IMR-90 (cell line): ENCODE data around the gene PACS1. TPM values are rescaled to one million over a fixed set of nuclear protein-coding genes. Genes with fewer than 3 reads are reported as not detected.
A peak's percentile ranks its signal among the peaks of the same experiment; 100 is the strongest.

Source experiments
- ATAC-seq: fragments of 200-7000 bp; cut with Tn5 transposase; 2 replicates; pipeline ENCODE4 v1.9.1; 2020; ENCODE audit warnings: low read depth, mild to moderate bottlenecking, moderate library complexity
- BruUV-seq: library from RNA; stranded (reverse); fragments of 400-500 nt; replicated peaks from 2 replicates; lab custom pipeline; 2021; lab: Mats Ljungman, UMichigan
- CTCF ChIA-PET: fragments of 300-600 bp; formaldehyde crosslinking; extraction: SDS; loops from one replicate; lab custom pipeline; 2021; ENCODE audit warnings: antibody characterized with exemption; lab: Yijun Ruan, JAX
- POLR2A ChIA-PET: fragments of 300-600 bp; sonication (Branson Sonifier 250); formaldehyde crosslinking; loops from one replicate; lab custom pipeline; 2022; ENCODE audit warnings: antibody characterized with exemption; ENCODE audit not compliant: unreplicated experiment; lab: Charles Lee
- DNase-seq: peaks from one replicate; pipeline ENCODE4 v3.0.0; 2013
- H2AFZ ChIP-seq: replicated peaks from 2 replicates; pipeline ENCODE3; 2013; ENCODE audit warnings: low read length, mild to moderate bottlenecking; ENCODE audit not compliant: poor library complexity
- H2AK5ac ChIP-seq: 2 replicates; pipeline ENCODE4 v1.6.1; 2013; ENCODE audit warnings: low read depth, low read length, inconsistent platforms
- H2AK9ac ChIP-seq: replicated peaks from 2 replicates; pipeline ENCODE3; 2013; ENCODE audit warnings: mild to moderate bottlenecking, low read depth, low read length, moderate library complexity; ENCODE audit not compliant: poor library complexity
- H2BK120ac ChIP-seq: 2 replicates; pipeline ENCODE4 v1.6.1; 2013; ENCODE audit warnings: low read depth, low read length, inconsistent platforms
- H2BK15ac ChIP-seq: 3 replicates; pipeline ENCODE4 v1.6.1; 2013; ENCODE audit warnings: low read depth, low read length, inconsistent platforms
- H2BK20ac ChIP-seq: 2 replicates; pipeline ENCODE4 v1.6.1; 2013; ENCODE audit warnings: low read depth, mild to moderate bottlenecking, inconsistent platforms, low read length, moderate library complexity
- H2BK5ac ChIP-seq: 2 replicates; pipeline ENCODE4 v1.6.1; 2013; ENCODE audit warnings: mild to moderate bottlenecking, low read depth, low read length, inconsistent platforms; ENCODE audit not compliant: poor library complexity, severe bottlenecking
- H3K14ac ChIP-seq: replicated peaks from 2 replicates; pipeline ENCODE4 v1.6.1; 2013; ENCODE audit warnings: low read depth, low read length, inconsistent platforms
- H3K18ac ChIP-seq: 2 replicates; pipeline ENCODE4 v1.6.1; 2013; ENCODE audit warnings: low read depth, low read length, control low read depth
- H3K23ac ChIP-seq: 2 replicates; pipeline ENCODE4 v1.6.1; 2013; ENCODE audit warnings: low read depth, low read length, inconsistent platforms
- H3K27ac ChIP-seq: 2 replicates; pipeline ENCODE4 v1.5.1; 2013; ENCODE audit warnings: mild to moderate bottlenecking, control low read depth, low read length; ENCODE audit not compliant: insufficient read depth
- H3K27me3 ChIP-seq: 2 replicates; pipeline ENCODE4 v1.6.1; 2013; ENCODE audit warnings: low read length; ENCODE audit not compliant: control insufficient read depth, insufficient read depth
- H3K36me3 ChIP-seq: 2 replicates; pipeline ENCODE4 v1.6.1; 2013; ENCODE audit warnings: low read length, mixed read lengths; ENCODE audit not compliant: control insufficient read depth, insufficient read depth
- H3K4ac ChIP-seq: 2 replicates; pipeline ENCODE4 v1.6.1; 2013; ENCODE audit warnings: low read depth, low read length, inconsistent platforms
- H3K4me1 ChIP-seq: 2 replicates; pipeline ENCODE4 v1.6.1; 2013; ENCODE audit warnings: low read length, mixed read lengths; ENCODE audit not compliant: control insufficient read depth, insufficient read depth
- H3K4me2 ChIP-seq: 2 replicates; pipeline ENCODE4 v1.6.1; 2013; ENCODE audit warnings: low read depth, mild to moderate bottlenecking, control low read depth, low read length, moderate library complexity
- H3K4me3 ChIP-seq: 2 replicates; pipeline ENCODE4 v1.5.1; 2013; ENCODE audit warnings: low read depth, mild to moderate bottlenecking, control low read depth, low read length, moderate library complexity; ENCODE audit not compliant: insufficient read depth
- H3K56ac ChIP-seq: 2 replicates; pipeline ENCODE4 v1.6.1; 2013; ENCODE audit warnings: low read length, inconsistent platforms; ENCODE audit not compliant: insufficient read depth; ENCODE audit errors: extremely low read depth
- H3K79me1 ChIP-seq, 2 experiments: 2 replicates each; pipeline ENCODE4 v1.6.1; 2013; ENCODE audit warnings: low read length in 2 of 2, inconsistent platforms in 1 of 2, low read depth in 1 of 2
- H3K9ac ChIP-seq: 2 replicates; pipeline ENCODE4 v1.6.1; 2013; ENCODE audit warnings: low read depth, low read length, control low read depth
- H3K9me1 ChIP-seq: 2 replicates; pipeline ENCODE4 v1.6.1; 2013; ENCODE audit warnings: low read length, inconsistent platforms; ENCODE audit not compliant: insufficient read depth
- H3K9me3 ChIP-seq: 2 replicates; pipeline ENCODE4 v1.6.1; 2013; ENCODE audit warnings: low read length; ENCODE audit not compliant: control insufficient read depth, insufficient read depth
- H4K20me1 ChIP-seq: 2 replicates; pipeline ENCODE4 v1.6.1; 2013; ENCODE audit warnings: low read length, inconsistent platforms; ENCODE audit not compliant: insufficient read depth
- H4K5ac ChIP-seq: 2 replicates; pipeline ENCODE4 v1.6.1; 2013; ENCODE audit warnings: mild to moderate bottlenecking, low read depth, low read length, control low read depth
- H4K8ac ChIP-seq, 2 experiments: 2 replicates each; pipeline ENCODE4 v1.6.1; 2013; ENCODE audit warnings: low read depth in 2 of 2, low read length in 2 of 2, control low read depth in 1 of 2, inconsistent platforms in 1 of 2
- H4K91ac ChIP-seq: 2 replicates; pipeline ENCODE4 v1.6.1; 2013; ENCODE audit warnings: low read depth, low read length, inconsistent platforms; ENCODE audit not compliant: insufficient read depth
- BHLHE40 ChIP-seq: fragments of 150-350 bp; IDR thresholded peaks from 2 replicates; pipeline ENCODE4 v1.6.1; 2016; ENCODE audit warnings: mild to moderate bottlenecking, low read depth, low read length
- FOS ChIP-seq: fragments of 150-350 bp; IDR thresholded peaks from 2 replicates; pipeline ENCODE4 v1.6.1; 2016; ENCODE audit warnings: low read depth, low read length
- MAFK ChIP-seq: IDR thresholded peaks from 2 replicates; pipeline ENCODE4 v1.6.1; 2012; ENCODE audit warnings: low read depth, low read length, improper control_type of control experiment
- MAZ ChIP-seq: IDR thresholded peaks from 2 replicates; pipeline ENCODE4 v1.6.1; 2012; ENCODE audit warnings: low read depth, mild to moderate bottlenecking, low read length, improper control_type of control experiment, moderate library complexity, borderline replicate concordance
- MXI1 ChIP-seq: IDR thresholded peaks from 2 replicates; pipeline ENCODE4 v1.6.1; 2012; ENCODE audit warnings: low read depth, mild to moderate bottlenecking, low read length, moderate library complexity, borderline replicate concordance
- NFE2L2 ChIP-seq: fragments of 150-350 bp; IDR thresholded peaks from 2 replicates; pipeline ENCODE4 v1.6.1; 2016; ENCODE audit warnings: low read depth, mild to moderate bottlenecking, low read length
- RCOR1 ChIP-seq: IDR thresholded peaks from 2 replicates; pipeline ENCODE4 v1.6.1; 2012; ENCODE audit warnings: mild to moderate bottlenecking, low read length, improper control_type of control experiment; ENCODE audit not compliant: insufficient replicate concordance
- RFX5 ChIP-seq: IDR thresholded peaks from 2 replicates; pipeline ENCODE4 v1.8.0; 2012; ENCODE audit warnings: low read depth, mild to moderate bottlenecking, low read length, moderate library complexity
- WGBS, 2 experiments: methylation state at CpG; one replicate each; pipeline versions ENCODE4 v1.1.5 to v1.1.7; 2013; ENCODE audit warnings: missing lambda C conversion rate in 2 of 2; ENCODE audit not compliant: insufficient read length in 1 of 2; ENCODE audit errors: extremely low coverage in 2 of 2; 5-methylcytosine and 5-hydroxymethylcytosine counted together
- dilution Hi-C: fragments of 300-500 bp; cut with HindIII; formaldehyde crosslinking; loops from one replicate; pipeline ENCODE4 v1.14.3; 2018; ENCODE audit warnings: low sequenced_read_pairs; ENCODE audit not compliant: unreplicated experiment
- in situ Hi-C: fragments of 300-500 bp; cut with MboI; formaldehyde crosslinking; loops from 3 replicates; pipeline ENCODE4 v1.14.3; 2019; ENCODE audit warnings: low sequenced_read_pairs, inconsistent platforms, mixed read lengths
- intact Hi-C: fragments of 100-400 bp; cut with micrococcal nuclease; formaldehyde crosslinking; loops from 2 replicates; pipeline ENCODE4 v1.10.0; 2022
- polyA plus RNA-seq, 3 experiments: library from polyadenylated mRNA; depleted of rRNA; stranded (reverse); fragments of >200 nt; gene quantifications; 2 replicates each; pipeline ENCODE4 v1.2.3, GENCODE V29; 2012; ENCODE audit warnings: low replicate concordance in 1 of 3
- total RNA-seq: library from RNA; depleted of rRNA; stranded (reverse); fragments of >200 nt; gene quantifications from 2 replicates; pipeline ENCODE4 v1.2.3, GENCODE V29; 2012
- TF ChIP-seq, protein P1 (sequence below): fragments of 150-350 bp; IDR thresholded peaks from 2 replicates; pipeline ENCODE4 v1.6.1; 2017; ENCODE audit warnings: mild to moderate bottlenecking, antibody characterized with exemption, low read length, low read depth

The PACS1 gene
- total and polyA plus RNA-seq, 2 of the 4 experiments (the other 2 are of a cell fraction), result 7.3 to 32.0 TPM

DNA sequence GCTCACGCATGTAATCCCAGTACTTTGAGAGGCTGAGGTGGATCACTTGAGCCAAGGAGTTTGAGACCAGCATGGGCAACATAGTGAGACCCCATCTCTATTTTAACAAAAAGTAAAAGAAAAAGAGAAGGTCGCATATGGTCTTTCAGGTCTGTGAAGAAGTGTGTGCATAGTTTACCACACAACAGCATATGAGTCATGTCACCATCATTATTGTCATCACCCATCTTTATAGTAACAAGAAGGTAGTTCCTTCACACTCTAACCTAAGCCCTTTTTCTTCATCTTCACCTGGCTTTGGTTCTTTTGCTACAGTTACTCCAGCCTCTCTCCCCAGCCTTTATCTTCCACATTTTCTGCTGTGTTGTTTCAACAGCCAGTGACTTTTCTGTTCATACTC lies 39.2 kb downstream of the PACS1 start (continued):
- TF ChIP-seq RFX5 (no peak), MXI1 (no peak), BHLHE40 (no peak)

DNA sequence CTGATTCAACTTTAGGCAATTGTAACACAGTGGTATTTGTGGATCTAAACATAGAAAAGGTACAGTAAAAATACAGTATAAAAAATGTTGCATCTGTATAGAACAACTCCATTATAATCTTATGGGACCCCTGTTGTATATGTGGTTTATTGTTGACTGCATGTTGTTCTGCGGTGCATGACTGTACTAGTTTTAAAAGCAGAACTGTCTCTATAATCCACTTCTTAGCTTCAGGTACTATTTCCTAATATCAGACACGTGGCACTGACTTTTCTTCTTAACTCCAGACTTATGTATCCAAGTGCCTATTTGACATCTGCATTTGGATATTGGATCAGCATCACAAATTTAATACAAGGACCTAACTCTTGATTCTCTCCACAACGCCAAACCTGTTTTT lies 41.1 kb downstream of the PACS1 start:
- Histone ChIP-seq H2AK9ac (no peak overlapping the region), H3K27me3 (no peaks in the 10 kb centered on the region), H3K18ac (no peak overlapping the region), H4K5ac (no peak overlapping the region), H2AFZ (no peak overlapping the region), H2BK15ac (no peak overlapping the region; the same call in 2 of the 3 replicates), H3K9me3 (no peaks in the 10 kb centered on the region), H3K79me1 (peaks cover 46 to 83% of the 10 kb centered on the region in 2 experiments), H3K9me1 (peaks cover 21% of the 10 kb centered on the region), H3K23ac (peak overlapping the region; percentile 24; the same call in 1 of the 2 replicates), H3K56ac (no peak overlapping the region), H3K4me2 (no peak overlapping the region), H3K36me3 (no peaks in the 10 kb centered on the region), H2BK20ac (no peak overlapping the region), H2BK120ac (no peak overlapping the region), H3K4me1 (peaks cover 20% of the 10 kb centered on the region), H4K20me1 (peaks cover 17% of the 10 kb centered on the region; the same call in 1 of the 2 replicates), H4K91ac (no peak overlapping the region), H3K27ac (no peak overlapping the region), H2AK5ac (0 out of 2 replicates have a peak overlapping the region, but pooled peaks have one; percentile 74), H3K4me3 (no peak overlapping the region), H3K4ac (no peak overlapping the region), H4K8ac (no peak overlapping the region), H3K9ac (no peak overlapping the region), H3K14ac (no peak overlapping the region; the same call in 1 of the 2 replicates), H2BK5ac (peak overlapping the region; percentile 49)
- TF ChIP-seq, protein P1, sequence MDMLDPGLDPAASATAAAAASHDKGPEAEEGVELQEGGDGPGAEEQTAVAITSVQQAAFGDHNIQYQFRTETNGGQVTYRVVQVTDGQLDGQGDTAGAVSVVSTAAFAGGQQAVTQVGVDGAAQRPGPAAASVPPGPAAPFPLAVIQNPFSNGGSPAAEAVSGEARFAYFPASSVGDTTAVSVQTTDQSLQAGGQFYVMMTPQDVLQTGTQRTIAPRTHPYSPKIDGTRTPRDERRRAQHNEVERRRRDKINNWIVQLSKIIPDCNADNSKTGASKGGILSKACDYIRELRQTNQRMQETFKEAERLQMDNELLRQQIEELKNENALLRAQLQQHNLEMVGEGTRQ, result no peak
- TF ChIP-seq NFE2L2 (no peak), MAZ (no peak), MAFK (no peak), RCOR1 (no peak), FOS (no peak)
- ATAC-seq (no peak), DNase-seq (no peak)
- 71% methylated on average over 1 of the region's 3 CpGs; no CpG with 5 or more reads in 1 of the 2 experiments for WGBS, 2 experiments
- in situ Hi-C loops (no loop called here), dilution Hi-C loops (no loop called here), intact Hi-C loops (loop anchor here (5.0 kb wide), 1 partner anchor 39 kb away; the partner anchor contains the start of gene PACS1)
- BruUV-seq, result no TSS peak
- ChIA-PET CTCF (interaction anchor here (0.6 kb wide), 1 partner anchor 102 kb away, joined by 3 read pairs; no protein-coding TSS in a partner anchor), POLR2A (no interaction called here)
